ENCODE measurements around the gene SMC5. TPM values are rescaled to one million over a fixed set of nuclear protein-coding genes. Genes with fewer than 3 reads are reported as not detected.
"Not testable (repeated sequence)": the region's sequence is repeated elsewhere in the genome, so short reads cannot be mapped to it uniquely, and the experiment has no call there.

The SMC5 gene
- total RNA-seq, 2 donors from 2014 or later: 30.0 to 42.5 TPM

GRCh38 chr9:70400107-70400892 lies 141.5 kb downstream of the SMC5 start:
- no peaks in the 10 kb centered on the region for H3K36me3 ChIP-seq (ENCODE audit: control insufficient read depth, insufficient read depth, low read length)

DNA sequence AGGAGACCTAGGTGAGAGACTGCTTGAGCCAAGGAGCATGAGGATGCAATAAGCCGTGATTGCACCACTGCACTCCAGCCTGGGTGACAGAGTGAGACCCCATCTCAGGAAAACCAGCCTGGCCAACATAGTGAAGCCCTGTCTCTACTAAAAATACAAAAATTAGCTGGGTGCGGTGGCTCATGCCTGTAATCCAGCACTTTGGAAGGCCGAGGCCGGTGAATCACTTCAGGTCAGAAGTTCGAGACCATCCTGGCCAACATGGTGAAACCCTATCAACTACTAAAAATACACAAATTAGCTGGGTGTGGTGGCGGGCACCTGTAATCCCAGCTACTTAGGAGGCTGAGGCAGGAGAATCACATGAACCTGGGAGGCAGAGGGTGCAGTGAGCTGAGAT lies 142.5 kb downstream of the SMC5 start:
- H3K9me3 Mint-ChIP-seq; H3K9ac ChIP-seq (ENCODE audit: extremely low read depth, low read length, poor library complexity, severe bottlenecking); DNase-seq; H3K27ac Mint-ChIP-seq; H3K27ac ChIP-seq (ENCODE audit: low read depth, low read length); H3K4me3 Mint-ChIP-seq; H3K4me1 ChIP-seq (ENCODE audit: control insufficient read depth, insufficient read depth, low read length); H3K27me3 ChIP-seq (ENCODE audit: control insufficient read depth, insufficient read depth, low read length, poor library complexity, severe bottlenecking); H3K36me3 ChIP-seq (ENCODE audit: control insufficient read depth, insufficient read depth, low read length); H3K4me3 ChIP-seq (ENCODE audit: low read length); H3K9me3 ChIP-seq (ENCODE audit: control insufficient read depth, low read length); H3K36me3 Mint-ChIP-seq (ENCODE audit: low read depth); H3K4me1 Mint-ChIP-seq; H3K27me3 Mint-ChIP-seq (ENCODE audit: insufficient read depth): not testable (repeated sequence)
- WGBS, 2 experiments (ENCODE audit: insufficient coverage in 1 of 2, insufficient read length in 1 of 2): 92 to 100% methylated on average over 4 to 6 of the region's 6 CpGs

More at GRCh38 chr9:70400107-70400892, 141.5 kb downstream of the SMC5 start:
- Histone ChIP-seq H3K9me3 (ENCODE audit: control insufficient read depth, low read length) (no peaks in the 10 kb centered on the region), H3K4me3 (ENCODE audit: low read length) (no peak overlapping the region), H3K27me3 (ENCODE audit: control insufficient read depth, insufficient read depth, low read length, poor library complexity, severe bottlenecking) (no peaks in the 10 kb centered on the region), H3K9ac (ENCODE audit: extremely low read depth, low read length, poor library complexity, severe bottlenecking) (no peak overlapping the region), H3K4me1 (ENCODE audit: control insufficient read depth, insufficient read depth, low read length) (no peaks in the 10 kb centered on the region), H3K27ac (ENCODE audit: low read depth, low read length) (no peak overlapping the region)
- TF ChIP-seq, protein P1, sequence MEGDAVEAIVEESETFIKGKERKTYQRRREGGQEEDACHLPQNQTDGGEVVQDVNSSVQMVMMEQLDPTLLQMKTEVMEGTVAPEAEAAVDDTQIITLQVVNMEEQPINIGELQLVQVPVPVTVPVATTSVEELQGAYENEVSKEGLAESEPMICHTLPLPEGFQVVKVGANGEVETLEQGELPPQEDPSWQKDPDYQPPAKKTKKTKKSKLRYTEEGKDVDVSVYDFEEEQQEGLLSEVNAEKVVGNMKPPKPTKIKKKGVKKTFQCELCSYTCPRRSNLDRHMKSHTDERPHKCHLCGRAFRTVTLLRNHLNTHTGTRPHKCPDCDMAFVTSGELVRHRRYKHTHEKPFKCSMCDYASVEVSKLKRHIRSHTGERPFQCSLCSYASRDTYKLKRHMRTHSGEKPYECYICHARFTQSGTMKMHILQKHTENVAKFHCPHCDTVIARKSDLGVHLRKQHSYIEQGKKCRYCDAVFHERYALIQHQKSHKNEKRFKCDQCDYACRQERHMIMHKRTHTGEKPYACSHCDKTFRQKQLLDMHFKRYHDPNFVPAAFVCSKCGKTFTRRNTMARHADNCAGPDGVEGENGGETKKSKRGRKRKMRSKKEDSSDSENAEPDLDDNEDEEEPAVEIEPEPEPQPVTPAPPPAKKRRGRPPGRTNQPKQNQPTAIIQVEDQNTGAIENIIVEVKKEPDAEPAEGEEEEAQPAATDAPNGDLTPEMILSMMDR (conservative IDR thresholded peaks at IDR 0.05): no peak
- Mint-ChIP-seq H3K4me3 (no peak overlapping the region), H3K27ac (no peak overlapping the region), H3K4me1 (no peaks in the 10 kb centered on the region), H3K9me3 (no peaks in the 10 kb centered on the region), H3K36me3 (ENCODE audit: low read depth) (no peaks in the 10 kb centered on the region), H3K27me3 (ENCODE audit: insufficient read depth) (peaks cover 7% of the 10 kb centered on the region)
- 88 to 89% methylated on average over 4 to 5 of the region's 5 CpGs for WGBS, 2 experiments (ENCODE audit: insufficient coverage in 1 of 2, insufficient read length in 1 of 2)
- no peak for DNase-seq

DNA sequence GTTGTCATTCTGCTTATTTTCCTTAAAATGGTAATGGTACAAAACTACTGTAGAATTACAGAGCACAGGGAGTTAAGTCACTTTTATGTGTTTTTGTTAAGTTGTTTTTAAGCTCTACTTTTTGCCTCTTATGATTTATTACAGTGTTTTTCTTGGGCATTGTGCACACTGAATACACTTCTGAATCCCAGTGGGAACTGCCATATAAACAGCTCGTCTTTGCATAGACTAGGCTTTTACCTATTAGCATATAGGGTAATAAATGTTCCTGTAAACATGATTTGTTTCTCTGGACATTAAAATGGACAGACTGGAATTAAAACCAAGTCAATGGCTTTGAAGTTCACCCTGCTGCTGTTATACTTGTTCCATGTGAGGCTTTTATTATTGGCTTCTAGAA lies 143.4 kb downstream of the SMC5 start:
- no peaks in the 10 kb centered on the region for H3K27me3 ChIP-seq (ENCODE audit: control insufficient read depth, insufficient read depth, low read length, poor library complexity, severe bottlenecking)
- Mint-ChIP-seq H3K4me3 (no peak overlapping the region), H3K27ac (no peak overlapping the region), H3K4me1 (peaks cover 7% of the 10 kb centered on the region), H3K27me3 (ENCODE audit: insufficient read depth) (peaks cover 7% of the 10 kb centered on the region), H3K36me3 (ENCODE audit: low read depth) (no peaks in the 10 kb centered on the region), H3K9me3 (no peaks in the 10 kb centered on the region)
- TF ChIP-seq, protein P1 (conservative IDR thresholded peaks at IDR 0.05): no peak
- no peaks in the 10 kb centered on the region for H3K4me1 ChIP-seq (ENCODE audit: control insufficient read depth, insufficient read depth, low read length)
- 85 to 100% methylated on average over 1 of the region's 1 CpG for WGBS, 2 experiments (ENCODE audit: insufficient coverage in 1 of 2, insufficient read length in 1 of 2)
- no peak overlapping the region for H3K27ac ChIP-seq (ENCODE audit: low read depth, low read length)
- no peak for DNase-seq
- H3K4me3 ChIP-seq (ENCODE audit: low read length): no peak overlapping the region
- no peaks in the 10 kb centered on the region for H3K9me3 ChIP-seq (ENCODE audit: control insufficient read depth, low read length)
- H3K36me3 ChIP-seq (ENCODE audit: control insufficient read depth, insufficient read depth, low read length): no peaks in the 10 kb centered on the region
- no peak overlapping the region for H3K9ac ChIP-seq (ENCODE audit: extremely low read depth, low read length, poor library complexity, severe bottlenecking)

All from endodermal cell (in vitro differentiated cells).